GM20000 (cell line): ENCODE measurements around the gene CD300LB.
A peak's percentile ranks its signal among the peaks of the same experiment; 100 is the strongest.
"Not testable (repeated sequence)": the region's sequence is repeated elsewhere in the genome, so short reads cannot be mapped to it uniquely, and the experiment has no call there.

ENCODE experiments used
- DNase-seq: peaks from one replicate; pipeline ENCODE4 v3.0.0; 2012; ENCODE audit warnings: low spot score
- TF ChIP-seq, protein P1 (sequence below): IDR thresholded peaks from 2 replicates; pipeline ENCODE4 v1.5.1; 2012; ENCODE audit warnings: mild to moderate bottlenecking, control low read depth; ENCODE audit errors: extremely low read depth, missing control alignments

Gene CD300LB

DNA sequence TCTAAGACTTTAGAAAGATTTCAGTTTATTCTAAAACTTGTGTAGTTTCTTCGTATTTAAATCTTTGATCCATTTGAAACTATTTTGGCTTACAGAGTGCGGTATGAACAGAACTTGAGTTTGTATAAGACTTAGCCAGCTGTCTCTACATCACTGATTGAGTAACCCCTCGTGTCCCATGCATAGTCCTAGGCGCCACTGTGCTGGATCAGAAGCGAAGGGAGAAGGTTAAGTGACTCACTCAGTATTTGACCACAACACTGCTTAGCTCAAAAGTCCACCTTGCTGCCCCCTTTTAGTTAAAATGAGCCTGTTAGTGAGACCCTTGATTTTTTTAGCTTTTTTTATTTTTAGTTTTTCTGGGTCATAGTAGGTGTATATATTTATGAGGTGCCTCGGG, 28.4 kb downstream of the CD300LB start:
- TF ChIP-seq, protein P1, sequence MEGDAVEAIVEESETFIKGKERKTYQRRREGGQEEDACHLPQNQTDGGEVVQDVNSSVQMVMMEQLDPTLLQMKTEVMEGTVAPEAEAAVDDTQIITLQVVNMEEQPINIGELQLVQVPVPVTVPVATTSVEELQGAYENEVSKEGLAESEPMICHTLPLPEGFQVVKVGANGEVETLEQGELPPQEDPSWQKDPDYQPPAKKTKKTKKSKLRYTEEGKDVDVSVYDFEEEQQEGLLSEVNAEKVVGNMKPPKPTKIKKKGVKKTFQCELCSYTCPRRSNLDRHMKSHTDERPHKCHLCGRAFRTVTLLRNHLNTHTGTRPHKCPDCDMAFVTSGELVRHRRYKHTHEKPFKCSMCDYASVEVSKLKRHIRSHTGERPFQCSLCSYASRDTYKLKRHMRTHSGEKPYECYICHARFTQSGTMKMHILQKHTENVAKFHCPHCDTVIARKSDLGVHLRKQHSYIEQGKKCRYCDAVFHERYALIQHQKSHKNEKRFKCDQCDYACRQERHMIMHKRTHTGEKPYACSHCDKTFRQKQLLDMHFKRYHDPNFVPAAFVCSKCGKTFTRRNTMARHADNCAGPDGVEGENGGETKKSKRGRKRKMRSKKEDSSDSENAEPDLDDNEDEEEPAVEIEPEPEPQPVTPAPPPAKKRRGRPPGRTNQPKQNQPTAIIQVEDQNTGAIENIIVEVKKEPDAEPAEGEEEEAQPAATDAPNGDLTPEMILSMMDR: no peak
- no peak for DNase-seq

DNA sequence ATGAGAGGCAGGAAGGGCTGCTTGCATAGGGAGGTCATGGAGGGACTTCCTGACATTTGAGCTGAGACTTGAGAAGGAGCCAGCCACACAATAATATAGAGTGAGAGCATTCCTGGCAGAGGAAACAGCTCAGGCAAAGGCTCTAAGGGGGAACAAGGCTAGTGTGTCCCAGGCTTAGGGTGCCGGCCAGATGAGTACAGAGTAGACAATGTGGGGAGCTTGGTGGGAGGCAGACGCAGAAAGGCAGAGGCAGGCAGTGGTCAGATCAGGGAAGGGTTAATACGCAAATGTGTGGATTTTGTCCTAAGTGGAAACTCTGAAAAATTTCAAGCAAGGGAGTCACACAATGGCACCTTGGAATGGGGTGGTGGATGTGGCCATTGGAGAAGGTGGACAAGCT, 31.3 kb downstream of the CD300LB start:
- TF ChIP-seq, protein P1: no peak
- no peak for DNase-seq

DNA sequence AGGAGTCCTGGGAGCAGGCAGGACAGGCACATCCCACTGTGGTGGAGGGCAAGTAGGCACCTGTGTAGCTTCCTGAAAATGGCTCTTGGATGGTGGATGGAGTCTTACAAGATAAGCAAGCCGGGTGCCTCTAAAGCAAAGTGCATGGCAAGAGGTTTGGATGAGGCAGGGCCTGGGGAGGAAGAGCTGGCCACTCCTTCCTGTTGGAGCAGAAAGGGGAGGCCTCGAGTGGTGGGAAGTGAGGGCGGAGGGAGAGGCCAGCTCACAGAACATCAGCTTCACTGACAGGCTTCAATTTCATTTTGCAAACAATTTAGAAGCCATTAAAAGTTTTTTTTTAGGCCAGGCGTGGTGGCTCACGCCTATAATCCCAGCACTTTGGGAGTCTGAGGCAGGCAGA, 33.8 kb downstream of the CD300LB start:
- TF ChIP-seq, protein P1: no peak
- no peak for DNase-seq

DNA sequence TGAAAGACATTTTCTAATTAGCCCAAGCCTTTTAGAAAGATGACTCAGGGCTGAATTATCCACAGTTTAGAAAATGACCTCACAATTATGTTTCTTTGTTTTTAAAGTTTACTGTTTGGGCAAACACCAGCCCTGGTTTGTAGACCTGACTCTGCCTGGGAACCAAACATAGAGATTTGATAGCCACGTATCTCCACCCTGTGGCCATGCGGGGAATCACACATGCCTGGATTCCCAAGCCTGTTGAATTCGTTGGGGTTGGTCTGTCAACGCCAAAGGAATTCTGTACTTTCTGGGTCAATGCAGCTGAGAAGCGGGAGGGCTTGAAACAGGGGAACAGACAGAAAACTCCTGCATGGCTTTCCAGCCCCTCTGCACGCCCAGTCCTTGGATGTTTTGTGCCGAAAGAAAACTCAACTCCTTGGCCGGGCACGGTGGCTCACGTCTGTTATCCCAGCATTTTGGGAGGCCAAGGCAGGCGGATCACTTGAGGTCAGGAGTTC, 37.9 kb downstream of the CD300LB start:
- TF ChIP-seq, protein P1: peak; percentile 93
- DNase-seq: peak; percentile 68

DNA sequence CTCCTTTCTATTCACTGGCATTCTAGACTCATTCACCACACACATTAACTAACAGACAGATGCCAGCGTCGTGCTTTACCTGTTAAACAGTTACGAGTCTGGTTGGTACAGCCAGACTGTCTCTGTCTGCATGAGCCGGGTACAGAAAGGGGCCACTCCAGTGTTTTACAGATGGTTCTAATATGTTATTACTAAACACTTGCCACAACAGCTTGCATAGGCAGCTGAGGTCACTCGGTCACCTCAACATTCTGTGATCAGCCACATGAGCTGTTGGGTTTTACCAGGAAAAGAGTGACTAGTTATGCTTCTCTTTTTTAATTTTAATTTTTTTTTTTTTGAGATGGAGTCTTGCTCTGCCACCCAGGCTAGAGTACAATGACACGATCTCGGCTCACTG, 39.6 kb downstream of the CD300LB start:
- TF ChIP-seq, protein P1: no peak
- no peak for DNase-seq

DNA sequence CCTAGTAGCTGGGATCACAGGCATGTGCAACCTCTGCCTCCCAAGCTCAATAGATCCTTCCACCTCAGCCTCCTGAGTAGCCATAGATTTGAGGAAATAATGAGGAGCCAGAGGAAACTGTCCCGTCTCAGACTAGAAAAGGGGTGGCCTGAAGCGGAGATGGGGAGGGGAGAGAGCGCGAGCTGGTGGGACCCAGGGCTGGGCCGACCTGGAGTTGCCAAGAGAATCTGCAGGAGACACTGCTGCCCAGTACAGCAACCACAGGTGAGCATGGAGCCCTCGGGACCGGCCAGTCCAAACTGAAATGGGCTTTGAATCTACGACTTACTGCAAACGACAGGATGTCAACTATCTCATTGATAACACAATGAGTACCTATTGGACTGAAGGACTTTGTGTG, 40.6 kb downstream of the CD300LB start:
- DNase-seq: no peak
- TF ChIP-seq, protein P1: no peak

DNA sequence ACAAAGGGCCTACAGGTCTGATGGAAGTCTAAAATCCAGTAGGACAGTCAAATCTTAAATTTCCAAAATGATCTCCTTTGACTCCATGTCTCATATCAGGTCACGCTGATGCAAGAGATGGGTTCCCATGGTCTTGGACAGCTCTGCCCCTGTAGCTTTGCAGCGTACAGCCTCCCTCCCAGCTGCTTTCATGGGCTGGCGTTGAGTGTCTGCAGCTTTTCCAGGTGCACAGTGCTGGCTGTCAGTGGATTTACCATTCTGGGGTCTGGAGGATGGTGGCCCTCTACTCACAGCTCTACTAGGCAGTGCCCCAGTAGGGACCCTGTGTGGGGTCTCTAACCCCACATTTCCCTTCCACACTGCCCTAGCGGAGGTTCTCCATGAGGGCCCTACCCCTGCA, 43.0 kb downstream of the CD300LB start:
- not testable (repeated sequence) for DNase-seq

DNA sequence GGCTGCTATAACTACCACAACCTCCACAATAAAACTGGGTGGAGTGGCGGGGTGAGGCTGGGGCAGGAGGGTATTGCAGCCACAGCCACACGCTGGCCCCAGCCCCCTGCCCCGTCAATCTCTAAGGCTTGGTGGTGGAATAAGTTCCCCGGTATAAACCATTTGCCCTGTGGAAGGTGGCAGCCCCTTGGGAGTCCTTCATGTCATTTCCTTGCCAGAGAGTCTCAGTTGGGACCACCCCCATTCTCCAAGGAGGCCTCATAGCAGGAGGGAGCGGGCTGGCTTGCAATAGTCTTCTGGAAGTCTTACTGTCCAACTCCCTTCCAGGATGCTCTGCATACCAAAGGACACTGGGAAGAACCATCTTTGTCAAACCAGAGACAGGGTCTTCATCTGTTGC, 45.4 kb downstream of the CD300LB start:
- TF ChIP-seq, protein P1: no peak

More for the DNA sequence above, 45.4 kb downstream of the CD300LB start:
- DNase-seq: no peak
